ENCODE results near the gene LPAR1.

LPAR1 gene

GRCh38 chr9:111008158-111009075 lies 29.9 kb downstream of the LPAR1 start:
- no peak for TF ChIP-seq JUND (IDR thresholded peaks at IDR 0.05; ENCODE audit: low read depth)

GRCh38 chr9:111005746-111006470 lies 32.4 kb downstream of the LPAR1 start:
- in situ Hi-C loops (cut with HindIII; ENCODE audit: low pct_unique_long_range_greater_than_20kb, low sequenced_read_pairs) = no loop called here
- TF ChIP-seq JUND (IDR thresholded peaks at IDR 0.05; ENCODE audit: low read depth) = no peak
- DNase-seq (ENCODE audit: low read depth in 1 of 2, low spot score in 1 of 2) = no peak

More at GRCh38 chr9:111008158-111009075, 29.9 kb downstream of the LPAR1 start:
- in situ Hi-C loops (cut with HindIII; ENCODE audit: low pct_unique_long_range_greater_than_20kb, low sequenced_read_pairs) = no loop called here
- no peak for DNase-seq (ENCODE audit: low read depth in 1 of 2, low spot score in 1 of 2)

DNA sequence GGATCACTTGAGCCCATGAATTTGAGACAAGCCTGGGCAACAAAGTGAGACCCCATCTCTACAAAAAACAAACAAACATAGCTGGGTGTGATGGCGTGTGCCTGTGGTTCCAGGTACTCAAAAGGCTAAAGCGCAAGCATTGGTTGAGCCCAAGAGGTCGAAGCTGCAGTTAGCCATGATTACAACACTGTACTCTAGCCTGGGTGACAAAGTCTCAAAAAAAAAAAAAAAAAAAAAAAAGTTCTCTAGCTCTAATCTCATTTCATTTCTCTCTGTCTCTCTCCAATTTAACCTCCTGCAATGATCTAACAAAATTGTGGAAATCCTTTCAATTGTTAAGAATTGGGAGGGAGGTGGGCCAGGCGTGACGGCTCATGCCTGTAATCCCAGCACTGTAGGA lies 33.3 kb downstream of the LPAR1 start:
- TF ChIP-seq JUND (IDR thresholded peaks at IDR 0.05; ENCODE audit: low read depth) = no peak

DNA sequence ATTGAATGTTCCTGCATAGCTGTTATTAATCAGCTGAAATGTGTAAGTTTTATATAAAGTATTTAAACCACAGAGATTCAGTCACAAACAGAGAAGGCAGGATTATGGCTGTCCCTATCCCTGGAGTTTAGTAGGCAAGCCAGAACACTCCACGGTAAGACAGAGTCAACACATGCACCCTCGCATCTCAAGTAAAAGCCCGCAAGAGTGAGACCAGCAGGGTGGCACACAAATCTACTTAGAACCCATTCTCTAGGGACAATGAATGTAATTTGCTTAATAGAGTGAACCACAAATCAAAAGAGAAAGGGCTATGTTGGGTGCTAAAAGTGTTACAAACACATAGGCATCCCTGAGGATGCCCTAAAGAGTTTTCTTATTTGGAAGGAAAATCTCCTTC lies 35.1 kb downstream of the LPAR1 start:
- TF ChIP-seq JUND (IDR thresholded peaks at IDR 0.05; ENCODE audit: low read depth) = no peak
- no peak for DNase-seq (ENCODE audit: low read depth in 1 of 2, low spot score in 1 of 2)
- in situ Hi-C loops (cut with HindIII; ENCODE audit: low pct_unique_long_range_greater_than_20kb, low sequenced_read_pairs) = no loop called here

More for the DNA sequence above, 33.3 kb downstream of the LPAR1 start:
- DNase-seq (ENCODE audit: low read depth in 1 of 2, low spot score in 1 of 2) = no peak
- in situ Hi-C loops (cut with HindIII; ENCODE audit: low pct_unique_long_range_greater_than_20kb, low sequenced_read_pairs) = no loop called here

DNA sequence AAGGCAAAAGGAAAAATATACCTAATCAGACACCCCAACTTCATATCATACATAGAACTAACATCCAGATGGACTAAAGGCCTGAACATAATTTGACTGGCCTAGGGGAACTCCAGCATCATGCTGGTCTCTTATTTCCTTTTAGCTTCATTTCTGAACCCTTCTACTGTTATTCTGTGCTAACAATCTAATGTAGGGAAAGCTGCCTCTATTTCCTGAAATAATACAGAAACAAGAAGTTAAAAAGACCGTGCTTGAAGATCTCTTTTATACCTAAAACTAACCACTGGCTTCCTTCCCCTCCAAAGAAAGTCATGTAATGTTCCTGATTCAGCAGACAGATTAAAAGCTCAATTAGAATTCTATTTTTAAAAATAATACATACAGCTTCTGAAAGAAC lies 36.7 kb downstream of the LPAR1 start:
- DNase-seq (ENCODE audit: low read depth in 1 of 2, low spot score in 1 of 2) = no peak
- in situ Hi-C loops (cut with HindIII; ENCODE audit: low pct_unique_long_range_greater_than_20kb, low sequenced_read_pairs) = no loop called here
- no peak for TF ChIP-seq JUND (IDR thresholded peaks at IDR 0.05; ENCODE audit: low read depth)

DNA sequence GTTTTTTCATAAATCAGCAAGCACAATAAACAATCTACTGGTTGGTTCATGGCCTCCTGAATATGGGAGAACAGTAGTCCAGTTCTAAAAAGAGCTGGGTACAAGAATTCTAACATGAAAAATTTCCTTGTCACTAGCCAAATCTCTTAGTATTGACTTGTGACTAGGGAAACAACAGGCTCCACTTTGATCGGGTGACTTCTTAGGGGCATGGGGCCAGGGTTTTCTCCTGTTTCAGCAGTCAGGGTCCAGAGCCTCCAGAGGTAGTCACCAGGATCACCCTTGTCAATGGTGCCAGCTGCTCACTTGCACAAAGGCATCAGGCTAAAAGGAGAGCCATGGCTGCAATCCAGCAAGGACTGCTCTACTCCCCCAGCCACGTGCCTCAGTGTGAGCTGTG lies 38.1 kb downstream of the LPAR1 start:
- in situ Hi-C loops (cut with HindIII; ENCODE audit: low pct_unique_long_range_greater_than_20kb, low sequenced_read_pairs) = no loop called here
- no peak for TF ChIP-seq JUND (IDR thresholded peaks at IDR 0.05; ENCODE audit: low read depth)

GRCh38 chr9:110999379-110999778 lies 38.9 kb downstream of the LPAR1 start:
- DNase-seq (ENCODE audit: low read depth in 1 of 2, low spot score in 1 of 2) = no peak
- TF ChIP-seq JUND (IDR thresholded peaks at IDR 0.05; ENCODE audit: low read depth) = no peak
- in situ Hi-C loops (cut with HindIII; ENCODE audit: low pct_unique_long_range_greater_than_20kb, low sequenced_read_pairs) = no loop called here

More for the DNA sequence above, 38.1 kb downstream of the LPAR1 start:
- no peak for DNase-seq (ENCODE audit: low read depth in 1 of 2, low spot score in 1 of 2)

- in situ Hi-C loops (cut with HindIII; ENCODE audit: low pct_unique_long_range_greater_than_20kb, low sequenced_read_pairs) = no loop called here
- no peak for TF ChIP-seq JUND (IDR thresholded peaks at IDR 0.05; ENCODE audit: low read depth)
- no peak for DNase-seq (ENCODE audit: low read depth in 1 of 2, low spot score in 1 of 2)
Observed at GRCh38 chr9:110997847-110998246, 40.4 kb downstream of the LPAR1 start.

DNA sequence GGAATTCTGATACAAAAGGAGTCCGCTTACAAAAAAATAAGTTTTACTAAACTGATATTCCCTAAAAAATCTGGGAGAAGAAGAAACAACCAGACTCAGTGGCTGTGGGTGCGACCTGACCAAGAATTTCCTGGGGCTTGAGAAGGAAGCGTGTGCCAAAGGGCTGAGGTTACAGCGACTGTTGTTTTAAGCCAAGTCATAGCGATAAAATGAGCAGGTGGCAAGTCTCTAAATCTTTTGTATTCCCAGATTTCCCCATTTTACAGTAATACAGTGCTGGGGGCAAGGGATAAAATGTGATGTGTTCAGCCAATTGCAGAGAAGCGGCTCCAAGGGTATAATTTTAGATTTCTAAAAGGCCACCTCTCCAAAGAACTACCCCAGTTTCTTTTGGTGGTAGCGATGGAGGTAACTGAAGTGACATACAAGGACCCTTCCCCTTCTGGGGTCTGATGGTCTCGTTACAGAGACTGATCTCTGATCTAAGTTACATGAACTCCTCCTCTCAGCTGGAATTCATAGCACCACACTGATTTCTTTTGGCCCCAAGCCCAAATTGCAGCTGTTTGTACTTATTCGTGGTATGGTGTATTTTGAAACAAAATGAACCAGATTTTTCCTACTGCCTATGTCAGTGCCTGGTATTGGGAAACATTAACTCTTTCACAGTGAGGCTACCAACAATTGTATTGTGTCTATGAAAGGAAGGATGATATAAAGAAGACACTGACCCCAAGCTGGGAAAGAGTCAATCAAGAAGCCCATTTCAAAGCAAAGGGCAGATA lies 41.6 kb downstream of the LPAR1 start:
- no peak for DNase-seq (ENCODE audit: low read depth in 1 of 2, low spot score in 1 of 2)
- no peak for TF ChIP-seq JUND (IDR thresholded peaks at IDR 0.05; ENCODE audit: low read depth)
- in situ Hi-C loops (cut with HindIII; ENCODE audit: low pct_unique_long_range_greater_than_20kb, low sequenced_read_pairs) = no loop called here

GRCh38 chr9:110995420-110996340 lies 42.6 kb downstream of the LPAR1 start:
- no peak for DNase-seq (ENCODE audit: low read depth in 1 of 2, low spot score in 1 of 2)
- no peak for TF ChIP-seq JUND (IDR thresholded peaks at IDR 0.05; ENCODE audit: low read depth)
- in situ Hi-C loops (cut with HindIII; ENCODE audit: low pct_unique_long_range_greater_than_20kb, low sequenced_read_pairs) = no loop called here

DNA sequence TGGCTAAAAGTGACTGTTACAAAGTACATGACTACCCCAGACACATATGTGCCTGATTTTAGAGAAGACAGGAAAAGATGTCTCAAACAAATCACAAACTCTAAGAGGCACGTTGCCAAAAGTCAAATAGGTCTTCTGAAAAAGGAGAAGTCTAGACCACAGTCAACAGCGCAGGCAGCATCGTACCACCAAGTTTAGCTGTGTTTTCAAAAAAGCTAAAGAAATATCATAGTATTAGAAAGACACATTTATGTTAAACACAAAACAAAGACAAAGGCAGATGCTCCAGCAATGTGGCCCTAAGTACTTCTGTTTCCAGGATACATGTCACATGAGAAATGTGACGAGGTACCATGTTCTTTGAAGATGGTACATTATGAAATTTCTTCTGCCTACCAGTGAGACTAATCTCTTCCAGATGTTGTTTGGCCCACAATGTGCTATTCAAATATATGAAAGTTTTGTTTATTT lies 43.5 kb downstream of the LPAR1 start:
- in situ Hi-C loops (cut with HindIII; ENCODE audit: low pct_unique_long_range_greater_than_20kb, low sequenced_read_pairs) = no loop called here
- no peak for DNase-seq (ENCODE audit: low read depth in 1 of 2, low spot score in 1 of 2)
- no peak for TF ChIP-seq JUND (IDR thresholded peaks at IDR 0.05; ENCODE audit: low read depth)
